PC-9 (cell line): ENCODE data around the gene ASCL2. TPM values are rescaled to one million over a fixed set of nuclear protein-coding genes. Genes with fewer than 3 reads are reported as not detected.

Experiments used
- BruUV-seq: library from RNA; stranded (reverse); fragments of 400-500 nt; replicated peaks from 2 replicates; lab custom pipeline; 2021; lab: Mats Ljungman, UMichigan
- CTCF ChIA-PET: fragments of 300-600 bp; sonication (Branson Sonifier 250); formaldehyde crosslinking; loops from one replicate; lab custom pipeline; 2022; ENCODE audit warnings: antibody characterized with exemption; lab: Charles Lee
- POLR2A ChIA-PET: fragments of 300-600 bp; sonication (Branson Sonifier 250); formaldehyde crosslinking; loops from one replicate; lab custom pipeline; 2022; ENCODE audit warnings: antibody characterized with exemption; ENCODE audit not compliant: unreplicated experiment; lab: Charles Lee
- DNase-seq, 2 experiments: peaks; one replicate each; pipeline versions ENCODE4 v3.0.0 to v3.0.0-alpha.2; 2015 to 2022; ENCODE audit warnings: mixed read lengths in 1 of 2
- H2AFZ ChIP-seq: fragments of 200-600 bp; sonication (generic); 2 replicates; pipeline ENCODE4 v1.8.1; 2017; ENCODE audit warnings: antibody characterized with exemption
- H3F3A ChIP-seq: fragments of 200-600 bp; sonication (generic); 2 replicates; pipeline ENCODE4 v1.8.1; 2017; ENCODE audit warnings: antibody characterized with exemption, mild to moderate bottlenecking, low read depth; ENCODE audit not compliant: insufficient read depth
- H3K27ac ChIP-seq: fragments of 200-600 bp; sonication (generic); 2 replicates; pipeline ENCODE4 v1.6.1; 2016; ENCODE audit warnings: mixed run types
- H3K27me3 ChIP-seq: fragments of 200-600 bp; sonication (generic); 2 replicates; pipeline ENCODE4 v1.6.1; 2016; ENCODE audit warnings: low read depth, mixed run types; ENCODE audit not compliant: insufficient read depth
- H3K36me3 ChIP-seq: fragments of 200-600 bp; sonication (generic); 2 replicates; pipeline ENCODE4 v1.6.1; 2016; ENCODE audit warnings: low read depth, mixed run types
- H3K4me1 ChIP-seq: fragments of 200-600 bp; sonication (generic); replicated peaks from 2 replicates; pipeline ENCODE4 v1.6.1; 2016; ENCODE audit warnings: mixed run types; ENCODE audit not compliant: insufficient read depth
- H3K4me2 ChIP-seq: fragments of 200-600 bp; sonication (generic); 2 replicates; pipeline ENCODE4 v1.6.1; 2017; ENCODE audit warnings: mixed run types
- H3K4me3 ChIP-seq: fragments of 200-600 bp; sonication (generic); 2 replicates; pipeline ENCODE4 v1.6.1; 2016; ENCODE audit warnings: mixed run types
- H3K79me2 ChIP-seq: fragments of 200-600 bp; sonication (generic); 2 replicates; pipeline ENCODE4 v1.6.1; 2017; ENCODE audit warnings: low read depth, mixed run types
- H3K9me2 ChIP-seq: fragments of 200-600 bp; sonication (generic); 2 replicates; pipeline ENCODE4 v1.8.1; 2017; ENCODE audit warnings: mild to moderate bottlenecking; ENCODE audit not compliant: insufficient read depth
- H3K9me3 ChIP-seq: fragments of 200-600 bp; sonication (generic); 2 replicates; pipeline ENCODE4 v1.8.1; 2016; ENCODE audit warnings: low read depth; ENCODE audit not compliant: insufficient read depth
- H4K20me1 ChIP-seq: fragments of 200-600 bp; sonication (generic); 2 replicates; pipeline ENCODE4 v1.8.1; 2017; ENCODE audit not compliant: insufficient read depth
- CTCF ChIP-seq: fragments of 200-600 bp; sonication (generic); conservative IDR thresholded peaks from 2 replicates; pipeline ENCODE4 v1.6.1; 2017; ENCODE audit warnings: mixed run types, antibody characterized with exemption, mild to moderate bottlenecking, moderate library complexity
- EZH2 ChIP-seq: fragments of 200-600 bp; sonication (generic); IDR thresholded peaks from 2 replicates; pipeline ENCODE4 v1.8.0; 2017; ENCODE audit warnings: antibody characterized with exemption, low read depth
- intact Hi-C: fragments of 100-400 bp; cut with micrococcal nuclease; formaldehyde crosslinking; loops from one replicate; pipeline ENCODE4 v1.10.0; 2022; ENCODE audit not compliant: unreplicated experiment
- total RNA-seq: library from RNA; stranded (reverse); gene quantifications from 2 replicates; pipeline ENCODE4 v1.2.3, GENCODE V29; 2021

ASCL2 gene
- total RNA-seq, 1 experiment from 2014 or later: not detected

- H3K79me2 ChIP-seq: no peaks in the 10 kb centered on the region
- no peak for TF ChIP-seq EZH2
- TF ChIP-seq CTCF: no peak
- no TSS peak for BruUV-seq
- no peaks in the 10 kb centered on the region for H3K9me2 ChIP-seq
- CTCF ChIA-PET: no interaction called here
- no peaks in the 10 kb centered on the region for H3K9me3 ChIP-seq
- H3K4me3 ChIP-seq: no peak overlapping the region
- no peaks in the 10 kb centered on the region for H4K20me1 ChIP-seq
- DNase-seq: no peak
- H3K27ac ChIP-seq: no peak overlapping the region
- H2AFZ ChIP-seq: no peak overlapping the region
- H3K36me3 ChIP-seq: no peaks in the 10 kb centered on the region
- peaks cover 1% of the 10 kb centered on the region for H3K4me1 ChIP-seq
- no peaks in the 10 kb centered on the region for H3K27me3 ChIP-seq
- intact Hi-C loops: no loop called here
- H3F3A ChIP-seq: no peaks in the 10 kb centered on the region; the same call in 1 of the 2 replicates
- POLR2A ChIA-PET: no interaction called here
- no peak overlapping the region for H3K4me2 ChIP-seq
Observed at GRCh38 chr11:2262301-2263070, 7.9 kb downstream of the ASCL2 start.

- no peaks in the 10 kb centered on the region for H3K9me3 ChIP-seq
- H2AFZ ChIP-seq: no peak overlapping the region
- POLR2A ChIA-PET: no interaction called here
- no peak overlapping the region for H3K27ac ChIP-seq
- H3K27me3 ChIP-seq: no peaks in the 10 kb centered on the region
- H3K36me3 ChIP-seq: no peaks in the 10 kb centered on the region
- H4K20me1 ChIP-seq: no peaks in the 10 kb centered on the region
- peaks cover 8% of the 10 kb centered on the region for H3K4me1 ChIP-seq
- no TSS peak for BruUV-seq
- peaks cover 3% of the 10 kb centered on the region; the same call in 1 of the 2 replicates for H3F3A ChIP-seq
- CTCF ChIA-PET: interaction anchor here (0.6 kb wide), 1 partner anchor 23 kb away, joined by 3 read pairs; no protein-coding TSS in a partner anchor
- H3K4me2 ChIP-seq: no peak overlapping the region
- no peak overlapping the region for H3K4me3 ChIP-seq
- no peaks in the 10 kb centered on the region for H3K79me2 ChIP-seq
- DNase-seq: no peak
- TF ChIP-seq CTCF: no peak
- TF ChIP-seq EZH2: no peak
- intact Hi-C loops: no loop called here
- H3K9me2 ChIP-seq: no peaks in the 10 kb centered on the region
Observed at GRCh38 chr11:2261436-2262230, 8.8 kb downstream of the ASCL2 start.

- BruUV-seq: no TSS peak
- POLR2A ChIA-PET: no interaction called here
Observed at GRCh38 chr11:2260491-2261364, 9.7 kb downstream of the ASCL2 start.

More at GRCh38 chr11:2260491-2261364, 9.7 kb downstream of the ASCL2 start:
- Histone ChIP-seq H2AFZ (no peak overlapping the region), H3K4me3 (no peak overlapping the region), H3K27ac (no peak overlapping the region), H3K36me3 (no peaks in the 10 kb centered on the region), H3K9me2 (no peaks in the 10 kb centered on the region), H3F3A (peaks cover 4% of the 10 kb centered on the region; the same call in 1 of the 2 replicates), H3K4me1 (peaks cover 13% of the 10 kb centered on the region), H3K27me3 (no peaks in the 10 kb centered on the region), H3K4me2 (no peak overlapping the region), H3K9me3 (no peaks in the 10 kb centered on the region), H4K20me1 (no peaks in the 10 kb centered on the region), H3K79me2 (no peaks in the 10 kb centered on the region)
- TF ChIP-seq EZH2: no peak
- no peak for TF ChIP-seq CTCF
- CTCF ChIA-PET: interaction anchor here (0.6 kb wide), 1 partner anchor 22 kb away, joined by 3 read pairs; no protein-coding TSS in a partner anchor
- intact Hi-C loops: no loop called here
- no peak for DNase-seq
